SK-N-MC (cell line): ENCODE results near the gene VNN1.

Experiments used
- EZH2 ChIP-seq: fragments of 200-600 bp; sonication (generic); IDR thresholded peaks from one replicate; pipeline ENCODE4 v1.6.1; 2017; ENCODE audit warnings: antibody characterized with exemption
- FOXP2 ChIP-seq: optimal IDR thresholded peaks from 2 replicates; pipeline ENCODE3; 2011; ENCODE audit warnings: mild to moderate bottlenecking, moderate library complexity; ENCODE audit not compliant: insufficient read depth; ENCODE audit errors: extremely low read length, control extremely low read depth
- POLR2AphosphoS5 ChIP-seq: IDR thresholded peaks from 2 replicates; pipeline ENCODE4 v1.6.1; 2012; ENCODE audit warnings: mild to moderate bottlenecking, low read depth, low read length, borderline replicate concordance

- TF ChIP-seq POLR2AphosphoS5, result no peak
- TF ChIP-seq EZH2, result no peak
- no peak for TF ChIP-seq FOXP2
Measured at GRCh38 chr6:132742495-132742894, 28.6 kb upstream of the VNN1 start.
